Esophagus squamous epithelium (tissue), 4 donors: ENCODE results near the gene NOL3.

ENCODE experiments used
- CTCF ChIP-seq, 6 experiments: fragments of 450-650 bp in 4 of 6; fragments of 200-600 bp in 2 of 6; sonication (generic) in 2 of 6; IDR thresholded peaks; one replicate each; pipeline ENCODE4 v1.5.1; 2016 to 2019; ENCODE audit warnings: antibody characterized with exemption in 6 of 6, mild to moderate bottlenecking in 4 of 6, moderate library complexity in 4 of 6
- POLR2A ChIP-seq, 4 donors: fragments of 450-650 bp; IDR thresholded peaks; one replicate each; pipeline ENCODE4 v1.6.1; 2017; ENCODE audit warnings: antibody characterized with exemption in 4 of 4, mild to moderate bottlenecking in 4 of 4, moderate library complexity in 3 of 4

DNA sequence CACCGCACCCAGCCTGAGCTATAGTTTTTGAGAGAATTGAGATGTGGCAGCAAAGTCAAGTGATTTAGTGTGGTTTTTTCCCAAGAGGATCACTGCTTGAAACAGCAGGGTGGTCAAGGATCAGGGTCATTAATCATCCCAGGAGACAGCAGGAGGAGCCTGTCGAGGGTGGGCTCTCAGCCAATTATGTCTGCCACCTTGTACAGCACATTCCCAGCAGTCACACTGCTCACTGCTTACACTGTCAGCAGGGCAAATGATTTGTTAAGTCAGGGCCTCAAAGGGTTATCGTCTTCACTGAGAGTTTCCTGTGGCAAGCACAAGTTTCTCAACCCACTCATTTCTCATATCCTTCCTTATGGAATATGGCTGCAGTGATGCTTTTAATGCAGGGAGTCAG, 32.7 kb upstream of the NOL3 start:
- TF ChIP-seq CTCF (IDR thresholded peaks at IDR 0.05) = no peak
- TF ChIP-seq POLR2A (IDR thresholded peaks at IDR 0.05) = no peak
